MM.1S (cell line): ENCODE data around the gene WT1.

Source experiments
- DNase-seq: peaks from one replicate; pipeline ENCODE4 v3.0.0-alpha.2; 2015
- H2AFZ ChIP-seq: fragments of 300-600 bp; sonication (generic); 2 replicates; pipeline ENCODE4 v1.6.0; 2016; ENCODE audit warnings: antibody characterized with exemption, low read length
- H3F3A ChIP-seq: fragments of 300-600 bp; sonication (generic); 2 replicates; pipeline ENCODE4 v1.6.1; 2016; ENCODE audit warnings: mild to moderate bottlenecking, antibody characterized with exemption, low read length, moderate library complexity, mixed read lengths; ENCODE audit not compliant: insufficient read depth
- H3K27ac ChIP-seq: fragments of 300-600 bp; sonication (generic); 2 replicates; pipeline ENCODE4 v1.5.1; 2016; ENCODE audit warnings: mild to moderate bottlenecking, low read length
- H3K27me3 ChIP-seq: fragments of 300-600 bp; sonication (generic); replicated peaks from 2 replicates; pipeline ENCODE4 v1.6.0; 2016; ENCODE audit warnings: low read length; ENCODE audit not compliant: insufficient read depth
- H3K36me3 ChIP-seq: fragments of 300-600 bp; sonication (generic); replicated peaks from 2 replicates; pipeline ENCODE4 v1.6.1; 2016; ENCODE audit warnings: mild to moderate bottlenecking, low read length, mixed read lengths; ENCODE audit not compliant: insufficient read depth
- H3K4me1 ChIP-seq: fragments of 300-600 bp; sonication (generic); 2 replicates; pipeline ENCODE4 v1.6.1; 2016; ENCODE audit warnings: low read length, mixed read lengths
- H3K4me2 ChIP-seq: fragments of 300-600 bp; sonication (generic); 2 replicates; pipeline ENCODE4 v1.6.0; 2016; ENCODE audit warnings: low read depth, low read length
- H3K4me3 ChIP-seq: fragments of 300-600 bp; sonication (generic); 2 replicates; pipeline ENCODE4 v1.5.1; 2016; ENCODE audit warnings: low read length, mixed read lengths
- H3K79me2 ChIP-seq: fragments of 300-600 bp; sonication (generic); 2 replicates; pipeline ENCODE4 v1.6.1; 2016; ENCODE audit warnings: mixed run types, low read length, mixed read lengths
- H3K9ac ChIP-seq: fragments of 300-600 bp; sonication (generic); 2 replicates; pipeline ENCODE4 v1.6.1; 2016; ENCODE audit warnings: low read length, mixed read lengths
- H3K9me2 ChIP-seq: fragments of 300-600 bp; sonication (generic); replicated peaks from 2 replicates; pipeline ENCODE4 v1.6.1; 2016; ENCODE audit warnings: mild to moderate bottlenecking, low read length, mixed read lengths; ENCODE audit not compliant: insufficient read depth
- H3K9me3 ChIP-seq: fragments of 300-600 bp; sonication (generic); replicated peaks from 2 replicates; pipeline ENCODE4 v1.6.1; 2016; ENCODE audit warnings: mild to moderate bottlenecking, low read length, mixed read lengths; ENCODE audit not compliant: insufficient read depth
- H4K20me1 ChIP-seq: fragments of 300-600 bp; sonication (generic); 2 replicates; pipeline ENCODE4 v1.6.1; 2016; ENCODE audit warnings: mild to moderate bottlenecking, low read length, moderate library complexity, mixed read lengths; ENCODE audit not compliant: insufficient read depth
- CTCF ChIP-seq: fragments of 300-600 bp; sonication (generic); IDR thresholded peaks from 2 replicates; pipeline ENCODE4 v1.5.1; 2016; ENCODE audit warnings: antibody characterized with exemption, low read length, mixed read lengths
- EZH2 ChIP-seq: fragments of 300-600 bp; sonication (generic); optimal IDR thresholded peaks from 2 replicates; pipeline ENCODE3; 2017; ENCODE audit warnings: low read depth, mild to moderate bottlenecking, antibody characterized with exemption, low read length, mixed read lengths
- EZH2phosphoT487 ChIP-seq: fragments of 300-600 bp; sonication (generic); IDR thresholded peaks from 2 replicates; pipeline ENCODE4 v1.6.1; 2018; ENCODE audit warnings: antibody characterized with exemption, low read length

Gene WT1

DNA sequence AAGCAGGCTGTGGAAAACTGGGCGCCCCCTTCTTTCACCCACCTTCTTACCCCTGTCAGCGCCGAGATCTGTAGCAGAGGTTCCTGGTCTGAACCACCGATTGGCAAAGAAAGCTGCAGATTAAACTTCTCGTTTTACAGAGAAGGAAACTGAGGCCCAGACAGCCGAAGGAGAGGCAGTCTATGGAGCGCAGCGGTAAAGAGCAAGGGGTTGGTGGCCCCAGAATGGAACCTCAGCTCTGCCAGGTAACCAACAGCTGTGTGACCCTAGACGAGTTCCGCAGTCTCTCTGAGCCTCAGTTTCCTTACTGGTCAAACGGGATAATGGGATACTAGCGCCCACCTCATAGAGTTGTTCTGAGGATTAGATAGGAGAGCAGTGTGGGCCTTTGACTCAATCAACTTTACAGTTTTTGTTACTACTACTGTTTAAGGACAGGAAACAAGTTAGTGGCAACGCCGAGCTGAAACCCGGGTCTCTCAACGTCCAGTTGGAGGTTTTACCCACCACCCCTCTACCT, 3.1 kb upstream of the WT1 start:
- Histone ChIP-seq H4K20me1 (no peaks in the 10 kb centered on the region), H3K9ac (no peak overlapping the region), H2AFZ (no peak overlapping the region), H3K27ac (no peak overlapping the region), H3K4me3 (no peak overlapping the region), H3K4me2 (no peak overlapping the region), H3F3A (no peaks in the 10 kb centered on the region), H3K36me3 (no peaks in the 10 kb centered on the region), H3K79me2 (no peaks in the 10 kb centered on the region), H3K9me2 (no peaks in the 10 kb centered on the region), H3K27me3 (peaks cover 21% of the 10 kb centered on the region), H3K9me3 (no peaks in the 10 kb centered on the region), H3K4me1 (no peaks in the 10 kb centered on the region)
- no peak for TF ChIP-seq EZH2phosphoT487
- no peak for TF ChIP-seq EZH2
- no peak for TF ChIP-seq CTCF
- no peak for DNase-seq

DNA sequence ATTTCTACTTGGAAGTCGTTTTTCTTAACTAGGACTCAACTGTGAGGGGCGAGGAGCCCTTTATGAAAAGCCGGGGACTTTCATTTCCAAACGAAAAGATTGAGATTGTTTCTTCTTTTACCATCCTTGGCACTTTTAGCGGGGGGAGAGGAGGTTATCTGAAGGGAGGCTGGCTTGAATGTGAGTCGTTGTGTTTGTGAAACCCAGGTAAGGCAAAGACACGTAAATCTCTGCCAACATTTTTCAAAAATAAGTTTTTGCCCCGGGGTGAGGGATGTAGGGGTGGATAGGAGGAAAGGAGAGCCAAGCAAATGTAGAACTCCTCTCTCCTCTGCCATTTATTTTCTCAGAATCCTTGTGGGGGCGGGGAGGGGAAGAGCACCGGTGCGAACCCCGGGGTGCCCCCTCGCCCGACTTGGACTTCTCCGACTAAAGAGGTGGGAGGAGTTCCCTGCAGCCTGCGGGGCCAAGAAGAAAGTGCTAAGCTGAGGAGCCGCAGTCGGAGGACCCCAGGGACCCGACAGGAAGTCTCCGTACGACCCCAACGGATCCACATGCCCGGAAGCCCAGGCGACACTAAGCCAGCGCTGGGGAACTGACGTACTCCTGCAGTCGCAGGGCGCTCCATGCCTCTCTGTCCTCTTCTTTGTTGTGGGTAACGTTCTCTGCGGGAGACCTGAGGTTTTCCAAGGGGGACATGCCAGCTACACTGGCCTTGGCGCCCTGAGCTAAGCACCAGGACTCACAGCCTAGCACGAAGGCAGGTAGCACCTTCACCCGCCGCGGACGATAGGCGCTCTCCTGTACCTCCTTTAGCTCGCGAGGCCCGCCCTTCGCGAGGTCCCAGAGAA, 2.4 kb upstream of the WT1 start:
- no peaks in the 10 kb centered on the region for H3K4me1 ChIP-seq
- no peaks in the 10 kb centered on the region for H3K9me3 ChIP-seq
- peaks cover 24% of the 10 kb centered on the region for H3K27me3 ChIP-seq
- no peak for DNase-seq
- H3K9ac ChIP-seq = no peak overlapping the region
- H3K4me2 ChIP-seq = no peak overlapping the region
- no peaks in the 10 kb centered on the region for H3F3A ChIP-seq
- H3K27ac ChIP-seq = no peak overlapping the region
- no peaks in the 10 kb centered on the region for H3K36me3 ChIP-seq
- no peak for TF ChIP-seq EZH2
- TF ChIP-seq CTCF = no peak
- TF ChIP-seq EZH2phosphoT487 = no peak
- H2AFZ ChIP-seq = no peak overlapping the region
- H3K9me2 ChIP-seq = no peaks in the 10 kb centered on the region
- H3K79me2 ChIP-seq = no peaks in the 10 kb centered on the region
- H3K4me3 ChIP-seq = no peak overlapping the region
- H4K20me1 ChIP-seq = no peaks in the 10 kb centered on the region

- H3K27me3 ChIP-seq = peaks cover 24% of the 10 kb centered on the region
- TF ChIP-seq EZH2phosphoT487 (no peak), CTCF (no peak)
- DNase-seq = no peak
- H3K9me2 ChIP-seq = no peaks in the 10 kb centered on the region
- H2AFZ ChIP-seq = no peak overlapping the region
- no peaks in the 10 kb centered on the region for H3K79me2 ChIP-seq
- no peak overlapping the region for H3K4me2 ChIP-seq
- no peaks in the 10 kb centered on the region for H3F3A ChIP-seq
- H3K27ac ChIP-seq = no peak overlapping the region
- H3K9me3 ChIP-seq = no peaks in the 10 kb centered on the region
- no peak overlapping the region for H3K4me3 ChIP-seq
- no peaks in the 10 kb centered on the region for H4K20me1 ChIP-seq
- no peak overlapping the region for H3K9ac ChIP-seq
- H3K36me3 ChIP-seq = no peaks in the 10 kb centered on the region
- H3K4me1 ChIP-seq = no peaks in the 10 kb centered on the region
Observed at GRCh38 chr11:32436751-32437494, 1.6 kb upstream of the WT1 start.
